Stimulated activated CD8-positive, alpha-beta memory T cell treated with anti-CD3 and anti-CD28 coated beads, Interleukin-7, amount 100 ng/mL, for 24 hours (primary cell): ENCODE measurements around the gene AMOT.
"Not testable (repeated sequence)": the region's sequence is repeated elsewhere in the genome, so short reads cannot be mapped to it uniquely, and the experiment has no call there.

Source experiments
- DNase-seq: peaks from one replicate; pipeline ENCODE4 v3.0.0-alpha.2; 2020; ENCODE audit warnings: low read depth

The AMOT gene, protein sequence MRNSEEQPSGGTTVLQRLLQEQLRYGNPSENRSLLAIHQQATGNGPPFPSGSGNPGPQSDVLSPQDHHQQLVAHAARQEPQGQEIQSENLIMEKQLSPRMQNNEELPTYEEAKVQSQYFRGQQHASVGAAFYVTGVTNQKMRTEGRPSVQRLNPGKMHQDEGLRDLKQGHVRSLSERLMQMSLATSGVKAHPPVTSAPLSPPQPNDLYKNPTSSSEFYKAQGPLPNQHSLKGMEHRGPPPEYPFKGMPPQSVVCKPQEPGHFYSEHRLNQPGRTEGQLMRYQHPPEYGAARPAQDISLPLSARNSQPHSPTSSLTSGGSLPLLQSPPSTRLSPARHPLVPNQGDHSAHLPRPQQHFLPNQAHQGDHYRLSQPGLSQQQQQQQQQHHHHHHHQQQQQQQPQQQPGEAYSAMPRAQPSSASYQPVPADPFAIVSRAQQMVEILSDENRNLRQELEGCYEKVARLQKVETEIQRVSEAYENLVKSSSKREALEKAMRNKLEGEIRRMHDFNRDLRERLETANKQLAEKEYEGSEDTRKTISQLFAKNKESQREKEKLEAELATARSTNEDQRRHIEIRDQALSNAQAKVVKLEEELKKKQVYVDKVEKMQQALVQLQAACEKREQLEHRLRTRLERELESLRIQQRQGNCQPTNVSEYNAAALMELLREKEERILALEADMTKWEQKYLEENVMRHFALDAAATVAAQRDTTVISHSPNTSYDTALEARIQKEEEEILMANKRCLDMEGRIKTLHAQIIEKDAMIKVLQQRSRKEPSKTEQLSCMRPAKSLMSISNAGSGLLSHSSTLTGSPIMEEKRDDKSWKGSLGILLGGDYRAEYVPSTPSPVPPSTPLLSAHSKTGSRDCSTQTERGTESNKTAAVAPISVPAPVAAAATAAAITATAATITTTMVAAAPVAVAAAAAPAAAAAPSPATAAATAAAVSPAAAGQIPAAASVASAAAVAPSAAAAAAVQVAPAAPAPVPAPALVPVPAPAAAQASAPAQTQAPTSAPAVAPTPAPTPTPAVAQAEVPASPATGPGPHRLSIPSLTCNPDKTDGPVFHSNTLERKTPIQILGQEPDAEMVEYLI

DNA sequence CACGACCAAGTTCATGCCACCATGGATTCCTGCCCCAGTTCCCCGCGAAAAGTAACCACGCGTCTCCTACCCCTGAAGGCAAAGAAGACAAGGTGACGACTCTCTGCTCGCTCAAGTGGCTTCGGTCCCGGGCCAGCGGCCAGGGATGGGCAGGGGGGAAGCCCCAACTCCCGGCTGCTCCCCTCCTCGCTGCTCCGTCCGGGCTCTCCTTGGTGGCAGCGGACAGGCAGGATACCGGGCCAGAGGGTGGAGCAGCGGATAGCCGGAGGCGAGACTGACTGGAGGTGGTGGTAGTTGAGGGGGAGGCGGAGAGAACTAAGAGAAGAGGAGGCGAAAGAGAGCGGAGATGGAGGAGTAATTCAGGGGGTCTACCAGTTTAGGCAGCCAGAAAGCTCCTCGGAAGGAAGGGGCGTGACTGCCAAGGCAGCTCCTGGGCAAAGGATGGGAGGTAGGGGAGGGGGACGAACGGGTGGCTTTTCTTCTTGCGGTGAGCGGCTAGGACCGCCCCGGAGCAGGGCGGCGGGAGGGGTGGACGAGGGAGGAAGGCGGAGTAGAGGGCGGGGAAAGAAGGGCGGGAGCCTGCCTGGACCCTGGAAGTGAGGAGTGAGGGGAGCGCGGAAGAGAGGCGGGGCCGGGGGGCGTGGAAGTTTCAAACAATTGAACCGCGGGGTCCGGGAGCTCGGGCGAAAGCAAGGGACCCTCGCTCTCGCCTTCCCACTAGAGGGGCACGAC, at the start of gene AMOT:
Gene AMOT (minus strand): TSS at position 450 of the 732 bp plus-strand sequence. CDS start 17,705 bp downstream, outside the sequence.
- DNase-seq: peak; percentile 12

DNA sequence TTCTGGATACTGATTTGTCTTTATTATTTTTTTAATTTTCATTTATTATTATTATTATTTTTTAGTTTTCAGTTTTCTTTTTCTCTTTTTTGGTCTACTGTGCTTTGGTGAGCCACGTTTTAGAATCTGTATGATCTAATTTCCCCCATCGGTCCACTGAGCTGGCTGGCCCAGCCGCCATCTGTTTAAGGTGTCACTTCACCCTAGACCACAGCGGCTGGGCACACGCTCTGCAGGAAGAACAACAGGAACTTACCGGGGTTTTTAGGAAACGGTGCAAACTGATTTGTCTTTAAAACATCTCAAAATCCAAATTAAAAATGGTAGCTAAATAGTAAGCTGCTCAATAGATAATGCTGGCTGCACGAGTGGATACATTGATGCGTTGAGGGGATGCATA, 48.8 kb upstream of the AMOT start:
- DNase-seq: no peak

DNA sequence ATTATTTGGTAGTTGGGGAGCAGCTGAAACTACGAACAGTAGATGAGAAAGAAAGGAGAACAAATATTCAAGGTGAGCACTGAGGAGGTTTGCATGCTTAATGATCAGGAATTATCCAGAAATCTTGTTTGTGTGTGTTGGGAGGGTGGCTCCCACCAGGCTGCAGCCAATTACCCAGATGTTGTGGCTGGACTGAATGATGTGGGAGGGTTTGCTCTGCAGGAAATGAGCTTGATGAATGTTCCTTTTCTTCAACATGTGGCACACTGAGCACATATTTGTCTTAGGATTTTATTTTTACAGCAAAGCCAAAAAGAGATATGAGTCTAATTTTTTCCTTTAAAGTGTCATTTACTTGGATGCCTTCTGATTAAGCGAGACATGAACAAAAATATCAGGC, 48.3 kb upstream of the AMOT start:
- no peak for DNase-seq

DNA sequence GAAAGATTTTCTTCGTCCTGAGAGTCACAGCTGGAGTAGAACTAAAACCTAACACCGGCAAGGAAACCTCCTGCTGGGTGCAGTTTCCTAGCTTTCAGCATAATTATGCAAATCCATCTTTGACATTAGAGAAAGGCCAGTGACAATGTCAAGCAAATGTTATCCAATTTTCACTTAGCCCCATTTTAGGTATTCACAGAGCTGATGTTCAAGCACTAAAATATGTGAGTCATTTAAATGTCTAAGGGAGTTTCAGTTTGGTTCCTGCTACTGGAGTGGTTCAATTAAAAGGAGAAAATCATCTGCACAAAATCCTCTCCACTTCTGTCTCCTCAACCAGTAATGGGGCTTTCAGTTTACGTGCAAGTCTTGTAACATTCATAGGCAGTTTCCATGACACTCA, 37.1 kb upstream of the AMOT start:
- no peak for DNase-seq

DNA sequence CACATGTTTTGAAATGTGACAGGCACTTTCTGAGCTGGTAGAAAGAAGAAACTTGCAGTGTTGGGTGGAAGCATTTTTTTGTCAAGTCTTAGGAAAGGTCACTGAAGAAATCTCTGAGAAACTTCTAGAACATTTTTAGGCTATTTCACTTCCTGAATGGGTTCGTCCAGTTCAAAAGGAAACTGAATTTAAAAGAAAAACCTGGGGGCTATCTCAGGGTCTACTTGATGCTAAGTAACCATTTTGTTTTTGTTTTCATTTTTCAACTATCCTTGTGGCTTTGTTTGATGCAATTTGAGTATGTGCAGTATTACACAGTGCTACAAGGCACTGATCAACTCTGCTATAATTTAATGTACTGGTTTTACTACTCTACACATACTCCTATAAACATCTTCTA, 34.0 kb upstream of the AMOT start:
- no peak for DNase-seq

DNA sequence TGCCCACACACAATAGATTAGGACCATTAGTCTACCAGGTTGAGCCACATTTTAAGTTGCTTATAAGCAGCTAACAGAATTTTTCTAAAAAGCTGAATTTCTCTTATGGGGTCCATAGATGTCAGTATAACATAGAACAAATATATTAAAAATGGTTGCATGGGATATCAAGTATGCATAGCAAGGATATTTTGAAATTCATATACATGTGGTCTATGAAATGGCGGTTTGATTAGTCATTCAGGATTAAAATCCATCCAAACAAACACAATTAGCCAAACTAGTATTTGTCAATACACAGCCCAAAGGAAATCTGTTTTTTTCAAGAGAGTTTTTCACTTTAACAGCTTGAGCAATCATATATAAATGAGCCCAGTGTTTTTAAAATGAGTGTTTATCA, 33.5 kb upstream of the AMOT start:
- no peak for DNase-seq

DNA sequence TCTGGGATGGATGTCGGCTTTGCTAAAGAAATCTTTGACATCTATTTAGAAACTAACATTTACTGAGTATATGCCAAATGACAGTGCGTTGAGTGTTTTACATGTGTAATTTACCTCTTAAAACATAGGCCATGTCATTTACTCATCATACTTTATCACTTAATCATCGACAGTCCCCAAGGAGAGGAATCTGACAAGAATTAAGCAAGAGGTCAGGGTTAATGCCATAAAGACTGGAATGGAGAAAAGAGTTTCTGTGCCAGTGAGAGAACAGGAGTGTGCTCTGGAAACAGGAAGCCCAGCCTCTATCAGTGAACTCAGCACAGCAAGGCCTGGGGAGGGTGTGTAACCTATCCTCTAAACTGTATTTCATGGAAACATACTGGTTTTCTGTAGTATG, 28.0 kb upstream of the AMOT start:
- no peak for DNase-seq

DNA sequence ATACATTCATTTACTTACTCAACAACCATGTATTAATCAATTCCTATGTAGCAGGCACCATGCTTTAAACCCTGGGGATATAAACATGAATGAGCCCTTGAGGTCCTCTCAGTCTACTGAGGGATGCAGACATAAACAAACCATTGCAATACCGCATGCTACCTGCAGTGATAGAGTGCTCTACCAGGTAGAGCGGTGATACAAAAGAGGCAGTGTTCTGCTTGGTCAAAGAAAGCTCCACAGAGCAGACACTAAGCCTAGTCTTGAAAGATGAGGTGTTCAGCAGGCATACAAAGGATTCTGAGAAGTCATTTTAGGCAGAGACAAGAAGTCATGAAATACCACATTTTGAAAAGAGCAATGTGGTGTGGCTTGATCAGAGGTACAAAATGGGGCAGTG, 26.9 kb upstream of the AMOT start:
- no peak for DNase-seq

DNA sequence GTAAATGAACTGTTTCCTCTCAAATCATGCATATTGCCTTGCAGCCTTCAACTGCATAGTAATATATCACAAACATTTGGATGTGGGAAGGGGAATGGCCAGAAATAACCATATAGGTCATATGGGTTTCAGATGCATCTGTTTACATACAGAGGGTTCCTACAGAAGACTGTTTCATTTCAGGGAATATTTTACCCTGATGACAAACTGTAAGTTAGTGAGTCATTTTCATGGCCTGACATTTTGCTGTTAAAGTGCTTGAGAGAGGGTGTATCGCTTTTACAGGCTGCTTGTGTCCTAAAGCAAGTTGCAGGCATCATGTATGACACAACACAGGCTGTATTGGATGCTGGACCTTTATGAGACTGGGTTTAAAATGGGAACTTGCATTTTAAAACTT, 25.5 kb upstream of the AMOT start:
- no peak for DNase-seq

DNA sequence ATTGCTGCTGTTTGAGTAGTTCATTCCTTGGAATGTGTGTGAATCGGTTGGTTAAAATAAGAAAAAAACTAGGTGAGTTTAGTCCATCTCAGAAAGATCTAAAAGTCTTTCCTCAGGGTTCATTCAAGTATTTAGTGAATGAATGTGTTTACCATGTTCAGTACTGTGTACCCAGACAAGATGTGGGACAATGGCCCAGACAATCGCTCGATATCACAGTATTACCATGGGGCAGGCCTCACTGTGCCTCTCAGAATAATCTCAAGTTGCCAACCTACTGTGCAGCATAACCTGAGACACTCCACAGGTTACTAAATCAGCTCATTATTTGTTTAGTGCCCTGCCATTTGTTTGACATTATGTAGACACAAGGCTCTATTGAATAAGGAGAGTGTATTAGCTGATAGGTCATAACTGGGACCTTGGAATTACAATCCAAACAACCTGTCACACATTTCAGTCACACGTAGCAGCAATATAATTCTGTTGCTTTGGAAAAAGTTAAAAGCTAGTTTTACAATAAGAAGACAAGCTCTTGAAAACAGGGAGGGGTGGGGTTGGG, 24.9 kb upstream of the AMOT start:
- DNase-seq: no peak

DNA sequence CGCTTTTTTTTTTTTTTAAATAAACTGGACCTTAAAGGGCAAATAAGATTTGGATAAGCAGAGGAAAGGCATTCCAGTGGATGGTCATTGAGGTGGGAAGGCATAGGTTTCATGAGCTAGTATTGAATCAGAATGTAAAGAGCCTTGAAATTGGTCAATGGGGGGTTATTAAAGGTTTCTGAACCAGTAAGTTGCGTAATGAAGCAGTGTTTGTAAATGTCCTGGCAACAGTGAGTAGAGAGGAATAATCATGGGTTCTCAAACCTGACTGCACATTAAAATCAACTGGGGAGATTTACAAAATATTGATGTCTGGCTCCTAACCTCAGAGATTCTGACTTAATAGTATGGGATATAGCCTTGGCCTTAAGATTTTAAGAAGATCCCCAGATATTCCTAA, 23.2 kb upstream of the AMOT start:
- no peak for DNase-seq

DNA sequence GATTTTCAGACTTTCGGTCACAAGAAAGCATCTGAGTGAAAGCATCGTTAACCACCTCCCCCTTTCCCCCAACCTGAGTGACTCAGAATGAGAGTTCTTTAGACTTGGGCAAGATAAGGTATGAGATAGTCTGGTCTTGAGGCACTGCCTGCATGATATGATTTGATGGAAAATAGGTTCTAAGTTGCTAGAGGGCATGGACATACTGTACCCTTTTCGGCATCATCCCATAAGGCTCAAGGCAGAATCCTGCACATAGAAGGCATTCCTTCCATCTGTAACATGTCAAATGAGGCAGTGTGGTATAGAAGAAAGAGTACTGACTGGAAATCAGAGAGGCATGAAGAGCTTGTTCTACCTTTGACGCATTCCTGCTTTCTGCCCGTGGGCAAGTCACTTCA, 16.8 kb upstream of the AMOT start:
- no peak for DNase-seq

DNA sequence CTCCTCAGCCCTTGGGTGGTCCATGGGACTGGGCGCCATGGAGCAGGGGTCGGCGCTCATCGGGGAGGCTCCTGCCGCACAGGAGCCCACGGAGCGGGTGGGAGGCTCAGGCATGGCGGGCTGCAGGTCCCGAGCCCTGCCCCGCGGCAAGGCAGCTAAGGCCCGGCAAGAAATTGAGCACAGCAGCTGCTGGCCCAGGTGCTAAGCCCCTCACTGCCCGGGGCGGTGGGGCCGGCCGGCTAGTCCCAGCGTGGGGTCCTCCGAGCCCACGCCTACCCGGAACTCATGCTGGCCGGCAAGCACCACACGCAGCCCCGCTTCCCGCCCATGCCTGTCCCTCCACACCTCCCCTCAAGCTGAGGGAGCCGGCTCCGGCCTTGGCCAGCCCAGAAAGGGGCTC, 14.3 kb upstream of the AMOT start:
- not testable (repeated sequence) for DNase-seq

DNA sequence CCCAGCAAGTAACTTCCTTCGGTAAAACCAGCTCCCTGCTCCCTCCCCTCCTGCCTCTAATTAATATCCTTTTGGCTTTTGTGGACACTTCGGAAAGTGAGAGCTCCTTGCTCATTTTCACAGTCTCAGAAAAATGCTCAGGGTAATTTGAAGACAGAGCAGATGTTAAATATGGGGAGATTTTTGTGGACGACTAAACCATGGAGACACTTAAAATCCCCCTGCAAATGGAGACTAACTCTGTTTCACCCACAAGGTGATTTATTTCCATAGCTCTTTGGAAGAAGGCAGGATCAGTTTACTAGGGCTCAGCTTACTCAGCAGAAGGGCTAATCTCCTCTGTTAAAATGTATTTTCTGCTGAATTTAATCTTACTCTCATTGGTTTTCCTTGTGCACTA, 12.2 kb upstream of the AMOT start:
- DNase-seq: no peak

DNA sequence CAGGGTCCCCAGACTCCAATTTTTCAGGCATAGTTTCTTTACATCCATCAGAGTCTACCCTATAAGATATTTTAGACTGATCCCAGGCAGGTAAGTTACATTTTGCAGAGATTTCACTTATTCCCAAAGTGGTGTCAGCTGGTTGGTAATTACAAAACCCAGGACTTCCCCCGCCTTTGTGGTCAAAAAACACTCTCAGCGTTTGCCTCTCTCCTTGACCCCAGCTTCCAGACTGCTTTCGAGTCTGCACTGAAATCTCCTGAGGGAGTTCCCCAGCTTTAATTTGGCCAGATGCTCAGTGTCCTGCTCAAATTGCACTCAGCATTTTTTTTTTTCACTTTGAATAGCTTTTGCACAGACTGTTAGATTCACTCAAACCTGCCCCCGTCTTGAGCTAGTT, 11.2 kb upstream of the AMOT start:
- DNase-seq: no peak

DNA sequence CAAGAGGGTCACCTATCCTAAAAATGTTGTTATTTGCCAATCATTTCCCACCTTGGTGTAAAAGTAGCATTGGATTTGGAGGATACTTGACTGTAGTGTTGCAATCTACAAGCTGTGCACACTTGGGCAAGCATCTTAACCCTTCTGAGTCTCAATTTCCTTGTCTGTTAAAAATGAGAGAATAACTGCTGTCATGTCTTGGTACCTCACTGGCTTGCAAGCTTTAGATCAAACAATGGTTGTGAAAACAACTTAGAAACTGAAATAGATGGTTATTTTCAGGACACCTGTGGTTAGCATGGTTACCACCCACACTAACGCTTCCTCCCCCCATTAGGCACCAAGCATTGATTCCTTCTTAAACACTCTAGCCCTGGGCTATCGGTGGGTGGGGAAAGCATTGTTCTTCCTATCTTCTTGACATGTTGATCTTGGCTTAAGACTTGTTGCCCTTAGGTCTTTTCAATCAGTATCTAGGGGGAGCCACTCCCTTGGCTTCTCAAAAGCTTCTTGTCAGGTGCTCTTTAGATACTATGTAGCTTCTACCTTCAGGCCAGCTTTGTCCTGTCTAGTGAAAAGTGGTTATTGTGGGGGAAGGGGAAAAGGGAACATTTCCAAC, 10.6 kb upstream of the AMOT start:
- DNase-seq: no peak

DNA sequence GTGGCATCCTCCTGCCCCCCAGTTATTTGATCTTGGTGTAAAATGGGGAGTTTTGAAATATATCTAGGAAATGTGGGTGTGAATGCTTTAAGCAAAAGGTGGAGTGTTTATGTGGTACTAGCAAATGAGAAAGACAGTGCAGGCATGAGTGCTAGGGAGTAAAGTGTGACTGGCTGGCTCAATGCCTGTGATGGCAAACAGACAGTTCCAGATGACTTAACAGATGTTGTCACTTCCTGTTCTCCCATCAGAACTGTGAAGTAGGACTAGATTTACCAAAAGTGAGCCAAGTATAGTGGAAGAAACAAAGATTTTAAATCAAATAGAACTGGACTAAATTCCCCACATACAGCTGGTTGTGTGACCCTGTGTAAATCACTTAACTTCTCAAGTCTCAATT, 8.4 kb upstream of the AMOT start:
- no peak for DNase-seq

DNA sequence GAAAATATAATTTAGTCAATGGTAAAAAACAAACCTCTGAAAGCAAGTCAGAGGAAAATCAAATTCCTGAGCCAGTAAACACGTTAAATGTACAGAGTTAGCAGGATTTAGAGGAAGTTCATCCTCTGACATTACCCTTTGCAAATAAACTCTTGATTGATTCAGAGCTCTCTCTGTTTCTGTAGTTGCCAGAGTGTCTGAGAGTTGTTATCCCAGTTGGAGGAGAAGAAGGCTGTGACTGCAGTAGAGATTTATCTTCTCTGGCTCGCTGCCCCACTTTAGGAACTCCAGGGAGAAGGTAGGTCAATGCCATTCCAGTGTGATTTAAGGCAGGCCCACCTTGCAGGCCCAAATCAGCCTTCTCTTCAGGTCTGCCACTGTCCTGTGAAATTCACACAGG, 6.2 kb upstream of the AMOT start:
- no peak for DNase-seq

DNA sequence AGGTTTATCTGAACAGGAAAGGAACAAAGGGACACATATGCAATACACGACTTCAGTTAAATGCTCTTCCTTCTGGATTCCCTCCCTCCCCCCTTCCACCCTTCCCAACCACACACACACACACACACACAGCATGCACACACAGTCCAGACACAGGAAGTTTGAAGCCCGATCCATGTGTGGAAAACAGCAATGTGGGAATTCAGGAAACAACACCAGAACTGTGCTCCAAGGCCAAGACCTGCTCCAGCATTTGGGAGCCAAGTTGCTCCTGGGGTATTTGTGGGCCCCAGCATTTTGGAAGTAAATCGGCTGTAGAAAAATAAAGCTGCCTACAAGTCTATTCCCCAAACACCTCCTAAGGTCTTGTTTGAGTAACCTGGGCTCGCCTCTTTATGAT, 5.6 kb upstream of the AMOT start:
- no peak for DNase-seq

DNA sequence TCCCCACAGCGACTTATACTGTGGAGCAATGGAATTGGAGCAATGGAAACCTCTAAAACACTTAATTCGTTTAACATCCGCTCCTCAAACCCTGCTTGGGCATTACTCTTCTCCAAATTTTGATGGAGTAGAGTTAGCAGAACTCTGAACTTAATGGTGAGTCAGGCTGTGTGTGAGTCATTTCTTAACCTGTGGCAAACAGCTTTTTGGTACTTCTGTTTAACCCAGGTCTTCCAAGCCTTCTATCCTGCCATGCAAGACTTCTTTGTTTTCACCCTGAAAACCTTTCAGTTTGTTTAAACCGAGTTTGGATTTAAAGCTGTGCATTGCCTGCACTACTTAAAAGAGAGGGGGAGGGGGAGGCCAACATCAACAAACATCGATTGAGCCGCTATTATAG, 3.6 kb upstream of the AMOT start:
- DNase-seq: no peak

DNA sequence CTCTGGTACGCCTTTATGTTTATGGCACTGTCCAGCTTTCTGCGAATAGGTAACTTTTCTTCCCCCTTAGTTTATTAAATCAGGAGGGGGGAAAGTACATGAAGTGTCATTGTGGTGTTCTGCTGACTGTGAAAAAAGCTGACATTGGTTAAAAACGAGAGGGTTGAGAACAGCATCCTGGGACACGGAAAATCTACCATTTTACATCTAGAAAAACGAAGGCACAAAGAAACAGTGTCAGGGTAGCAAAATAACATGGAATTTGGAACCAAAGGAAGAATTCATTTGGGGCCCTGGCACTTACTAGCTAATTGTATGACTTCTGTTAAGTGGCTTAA, 1.2 kb upstream of the AMOT start:
- no peak for DNase-seq
